H9 (cell line): ENCODE measurements around the gene HCST. TPM values are rescaled to one million over a fixed set of nuclear protein-coding genes. Genes with fewer than 3 reads are reported as not detected.
A peak's percentile ranks its signal among the peaks of the same experiment; 100 is the strongest.

Experiments
- DNase-seq: peaks from one replicate; pipeline ENCODE4 v3.0.0-alpha.2; 2017
- H2AFZ ChIP-seq: one replicate; pipeline ENCODE4 v1.6.1; 2013; ENCODE audit warnings: mild to moderate bottlenecking, low read length, control low read depth, moderate library complexity
- H2AK5ac ChIP-seq: 2 replicates; pipeline ENCODE4 v1.6.1; 2013; ENCODE audit warnings: low read length, control low read depth, mixed read lengths; ENCODE audit not compliant: insufficient read length
- H2BK120ac ChIP-seq: one replicate; pipeline ENCODE4 v1.6.1; 2013; ENCODE audit warnings: low read depth, mild to moderate bottlenecking, low read length, control low read depth, inconsistent platforms; ENCODE audit not compliant: poor library complexity, severe bottlenecking
- H2BK12ac ChIP-seq: 2 replicates; pipeline ENCODE4 v1.6.1; 2013; ENCODE audit warnings: low read length, control low read depth, mixed read lengths, low read depth; ENCODE audit not compliant: insufficient read length
- H2BK15ac ChIP-seq: 2 replicates; pipeline ENCODE4 v1.6.1; 2013; ENCODE audit warnings: low read depth, low read length, control low read depth
- H2BK20ac ChIP-seq: one replicate; pipeline ENCODE4 v1.6.1; 2013; ENCODE audit warnings: low read depth, mild to moderate bottlenecking, low read length, control low read depth, inconsistent platforms; ENCODE audit not compliant: poor library complexity, severe bottlenecking
- H2BK5ac ChIP-seq: 2 replicates; pipeline ENCODE4 v1.6.1; 2013; ENCODE audit warnings: low read length, control low read depth, mixed read lengths; ENCODE audit not compliant: insufficient read length
- H3K14ac ChIP-seq: 2 replicates; pipeline ENCODE4 v1.6.1; 2013; ENCODE audit warnings: low read length, control low read depth; ENCODE audit not compliant: insufficient read depth
- H3K18ac ChIP-seq: 2 replicates; pipeline ENCODE4 v1.6.1; 2013; ENCODE audit warnings: low read depth, mild to moderate bottlenecking, mixed read lengths, low read length, control low read depth; ENCODE audit not compliant: insufficient read length
- H3K23ac ChIP-seq: 2 replicates; pipeline ENCODE4 v1.6.1; 2013; ENCODE audit warnings: low read length, control low read depth, mixed read lengths, low read depth; ENCODE audit not compliant: insufficient read length
- H3K23me2 ChIP-seq: 2 replicates; pipeline ENCODE4 v1.6.1; 2013; ENCODE audit warnings: low read depth, mild to moderate bottlenecking, mixed read lengths, low read length, control low read depth; ENCODE audit not compliant: insufficient read length, poor library complexity, severe bottlenecking
- H3K27ac ChIP-seq: 2 replicates; pipeline ENCODE4 v1.5.1; 2013; ENCODE audit warnings: low read length, control low read depth, mixed read lengths, low read depth; ENCODE audit not compliant: insufficient read length
- H3K27me3 ChIP-seq: 2 replicates; pipeline ENCODE4 v1.6.1; 2013; ENCODE audit warnings: low read length, control low read depth, inconsistent platforms; ENCODE audit not compliant: insufficient read depth
- H3K4ac ChIP-seq: 2 replicates; pipeline ENCODE4 v1.6.1; 2013; ENCODE audit warnings: low read depth, mild to moderate bottlenecking, control low read depth, inconsistent platforms, low read length, moderate library complexity
- H3K4me1 ChIP-seq: 2 replicates; pipeline ENCODE4 v1.6.1; 2013; ENCODE audit warnings: low read length, control low read depth, inconsistent platforms; ENCODE audit not compliant: insufficient read depth
- H3K4me2 ChIP-seq: 2 replicates; pipeline ENCODE4 v1.6.1; 2013; ENCODE audit warnings: low read length, control low read depth, mixed read lengths; ENCODE audit not compliant: insufficient read length, insufficient read depth
- H3K56ac ChIP-seq: 2 replicates; pipeline ENCODE4 v1.6.1; 2013; ENCODE audit warnings: low read depth, mild to moderate bottlenecking, mixed read lengths, low read length, control low read depth; ENCODE audit not compliant: insufficient read length
- H3K79me1 ChIP-seq: 2 replicates; pipeline ENCODE4 v1.6.1; 2013; ENCODE audit warnings: low read depth, mild to moderate bottlenecking, moderate library complexity, low read length, control low read depth, inconsistent platforms; ENCODE audit not compliant: insufficient read depth, poor library complexity, severe bottlenecking
- H3K79me2 ChIP-seq: 2 replicates; pipeline ENCODE4 v1.6.1; 2013; ENCODE audit warnings: low read length, control low read depth, inconsistent platforms; ENCODE audit not compliant: insufficient read depth
- H3K9ac ChIP-seq: 2 replicates; pipeline ENCODE4 v1.6.1; 2013; ENCODE audit warnings: low read length, control low read depth, mixed read lengths; ENCODE audit not compliant: insufficient read length; ENCODE audit errors: extremely low read depth
- H3K9me3 ChIP-seq: one replicate; pipeline ENCODE4 v1.6.1; 2013; ENCODE audit warnings: low read depth, low read length, inconsistent platforms; ENCODE audit not compliant: control insufficient read depth
- H3T11ph ChIP-seq: one replicate; pipeline ENCODE4 v1.6.1; 2013; ENCODE audit warnings: mild to moderate bottlenecking, low read length, control low read depth, inconsistent platforms
- H4K20me1 ChIP-seq: one replicate; pipeline ENCODE4 v1.6.1; 2013; ENCODE audit not compliant: control insufficient read depth, insufficient read length, insufficient read depth
- H4K5ac ChIP-seq: 2 replicates; pipeline ENCODE4 v1.6.1; 2013; ENCODE audit warnings: low read depth, mild to moderate bottlenecking, mixed read lengths, low read length, control low read depth; ENCODE audit not compliant: insufficient read length
- H4K8ac ChIP-seq: replicated peaks from 2 replicates; pipeline ENCODE4 v1.6.1; 2013; ENCODE audit warnings: low read length, control low read depth, mixed read lengths, low read depth; ENCODE audit not compliant: insufficient read length
- H4K91ac ChIP-seq: 2 replicates; pipeline ENCODE4 v1.6.1; 2013; ENCODE audit warnings: low read depth, mild to moderate bottlenecking, moderate library complexity, mixed read lengths, low read length, control low read depth; ENCODE audit not compliant: insufficient read length
- H3K27ac Mint-ChIP-seq, 3 experiments: 2 replicates in 2 of 3; 3 replicates in 1 of 3; pipeline ENCODE4 v1.8.0; 2020 to 2021; ENCODE audit warnings: mixed read lengths in 3 of 3, mild to moderate bottlenecking in 1 of 3, moderate library complexity in 1 of 3
- H3K27me3 Mint-ChIP-seq: 2 replicates; pipeline ENCODE4 v1.8.0; 2021; ENCODE audit warnings: low read depth, mild to moderate bottlenecking, moderate library complexity, mixed read lengths
- H3K36me3 Mint-ChIP-seq, 3 experiments: 2 replicates in 2 of 3; 3 replicates in 1 of 3; pipeline ENCODE4 v1.8.0; 2020 to 2021; ENCODE audit warnings: low read depth in 3 of 3, mixed read lengths in 3 of 3; ENCODE audit not compliant: insufficient read depth in 1 of 3
- H3K4me1 Mint-ChIP-seq, 2 experiments: 2 replicates each; pipeline ENCODE4 v1.8.0; 2020; ENCODE audit warnings: mixed read lengths in 2 of 2
- H3K4me3 Mint-ChIP-seq, 2 experiments: 2 replicates in 1 of 2; 3 replicates in 1 of 2; pipeline ENCODE4 v1.8.0; 2020 to 2021; ENCODE audit warnings: mild to moderate bottlenecking in 2 of 2, mixed read lengths in 2 of 2, moderate library complexity in 1 of 2
- H3K9me3 Mint-ChIP-seq, 2 experiments: 2 replicates in 1 of 2; 3 replicates in 1 of 2; pipeline ENCODE4 v1.8.0; 2020; ENCODE audit warnings: mild to moderate bottlenecking in 2 of 2, mixed read lengths in 2 of 2, moderate library complexity in 1 of 2
- CTCF ChIP-seq: fragments of 200-600 bp; sonication (generic); conservative IDR thresholded peaks from 3 replicates; pipeline ENCODE4 v1.8.0; 2021; ENCODE audit warnings: antibody characterized with exemption, mild to moderate bottlenecking
- WGBS: extraction: QIAGEN DNeasy Blood & Tissue Kit; methylation state at CpG from one replicate; pipeline ENCODE4 v1.1.7; 2013; ENCODE audit warnings: missing lambda C conversion rate, low lambda C conversion rate, mixed read lengths; ENCODE audit not compliant: insufficient read length; ENCODE audit errors: extremely low coverage; 5-methylcytosine and 5-hydroxymethylcytosine counted together
- total RNA-seq: library from RNA; stranded (reverse); gene quantifications from 2 replicates; pipeline ENCODE4 v1.2.1, GENCODE V29; 2021

Gene HCST
- total RNA-seq, 1 experiment from 2014 or later: 0.68 TPM

DNA sequence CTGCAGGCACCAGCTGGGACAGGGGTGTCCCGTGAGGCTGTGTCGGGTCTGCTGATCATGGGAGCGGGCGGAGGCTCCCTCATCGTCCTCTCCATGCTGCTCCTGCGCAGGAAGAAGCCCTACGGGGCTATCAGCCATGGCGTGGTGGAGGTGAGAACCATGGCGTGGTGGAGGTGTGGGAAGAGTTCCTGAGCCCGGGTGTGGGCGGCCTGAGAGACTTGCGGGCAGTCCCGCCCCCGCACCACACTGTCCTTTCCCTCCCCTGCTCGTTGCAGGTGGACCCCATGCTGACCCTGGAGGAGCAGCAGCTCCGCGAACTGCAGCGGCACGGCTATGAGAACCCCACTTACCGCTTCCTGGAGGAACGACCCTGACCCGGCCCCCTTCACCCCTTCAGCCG, 23.3 kb upstream of the HCST start:
- Histone ChIP-seq H3K27ac (no peak overlapping the region), H4K91ac (no peak overlapping the region), H4K8ac (no peak overlapping the region), H2BK20ac (no peak overlapping the region), H3T11ph (no peak overlapping the region), H3K79me1 (no peaks in the 10 kb centered on the region), H3K27me3 (no peaks in the 10 kb centered on the region), H3K23ac (no peak overlapping the region), H3K79me2 (no peaks in the 10 kb centered on the region), H3K14ac (no peak overlapping the region; the same call in 1 of the 2 replicates), H4K20me1 (no peaks in the 10 kb centered on the region), H3K4me2 (no peak overlapping the region), H2AFZ (no peak overlapping the region), H3K18ac (no peak overlapping the region), H3K4me1 (peaks cover 2% of the 10 kb centered on the region; the same call in 1 of the 2 replicates), H2BK12ac (no peak overlapping the region), H2BK5ac (no peak overlapping the region), H4K5ac (no peak overlapping the region), H2BK15ac (no peak overlapping the region), H2BK120ac (no peak overlapping the region), H3K9ac (no peak overlapping the region), H3K9me3 (no peaks in the 10 kb centered on the region), H3K23me2 (no peaks in the 10 kb centered on the region), H3K4ac (no peak overlapping the region), H3K56ac (no peak overlapping the region), H2AK5ac (no peak overlapping the region)
- no peak for TF ChIP-seq CTCF
- DNase-seq: no peak
- Mint-ChIP-seq H3K27me3 (peaks cover 13% of the 10 kb centered on the region), H3K4me3 (no peak overlapping the region; a peak in 1 of 5 replicates), H3K27ac (peak overlapping the region in 1 of 3 experiments; percentile 59; a peak in 1 of 7 replicates), H3K9me3 (no peaks in the 10 kb centered on the region; a peak in 2 of 5 replicates), H3K36me3 (peaks cover 3 to 6% (median 4%) of the 10 kb centered on the region in 3 experiments; a peak in 5 of 7 replicates), H3K4me1 (peaks cover 6 to 17% of the 10 kb centered on the region in 2 experiments)
- WGBS: no CpG with 5 or more reads among the region's 23 CpGs
